NCI-H1048 (cell line): ENCODE measurements around the gene PRM2.
"Not testable (repeated sequence)": the region's sequence is repeated elsewhere in the genome, so short reads cannot be mapped to it uniquely, and the experiment has no call there.

ENCODE experiments used
- DNase-seq: peaks from one replicate; lab custom pipeline; 2025; lab: John Stamatoyannopoulos, UW

Gene PRM2

GRCh38 chr16:11289696-11290095, 13.4 kb upstream of the PRM2 start:
- not testable (repeated sequence) for DNase-seq

- no peak for DNase-seq
These were observed 12.9 kb upstream of the PRM2 start for GRCh38 chr16:11289202-11289601.

DNA sequence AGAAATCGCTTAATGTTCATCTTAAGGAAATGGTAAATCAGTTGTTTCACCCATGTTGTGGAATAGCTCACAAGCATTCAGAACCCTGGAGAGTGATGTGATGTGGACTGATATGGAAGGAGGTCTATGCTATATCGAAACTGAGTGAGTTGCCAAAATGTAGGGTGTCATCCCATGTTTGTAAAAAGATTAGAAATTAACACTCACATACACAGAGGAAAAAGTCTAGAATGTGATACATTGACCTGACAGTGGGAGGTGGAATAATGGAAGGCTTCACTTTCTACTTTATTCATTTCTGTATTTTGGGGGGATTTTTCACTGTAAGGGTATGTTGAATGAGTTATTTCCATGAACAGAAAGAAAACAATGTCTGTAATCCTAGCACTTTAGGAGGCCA, 9.6 kb upstream of the PRM2 start:
- DNase-seq: no peak

DNA sequence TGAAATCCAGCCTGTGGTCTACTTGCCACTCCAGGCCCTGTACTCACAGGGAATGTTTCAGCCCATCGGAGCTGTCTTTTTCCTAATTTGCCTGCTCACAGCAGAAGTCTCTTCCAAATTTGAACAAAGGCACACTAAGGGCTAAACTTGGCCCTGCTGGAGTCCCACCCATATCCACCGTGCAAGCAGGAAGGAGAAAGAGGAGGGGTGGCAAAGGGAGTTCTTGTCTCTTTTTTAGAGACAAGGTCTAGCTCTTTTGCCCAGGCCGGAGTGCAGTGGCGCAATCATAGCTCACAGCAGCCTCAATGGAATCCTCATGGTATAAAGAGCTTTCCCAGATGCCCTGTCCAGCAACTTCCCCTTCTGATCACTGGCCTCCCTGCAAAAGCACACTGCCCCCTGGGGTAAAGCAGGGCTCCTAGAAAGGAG, 7.6 kb upstream of the PRM2 start:
- DNase-seq: no peak

GRCh38 chr16:11280616-11281522, 4.6 kb upstream of the PRM2 start, which contains the start of gene PRM1:
TSS of gene PRM1 (minus strand) at chr16:11281330. CDS start at chr16:11281238, 92 bp downstream.
- no peak for DNase-seq

DNA sequence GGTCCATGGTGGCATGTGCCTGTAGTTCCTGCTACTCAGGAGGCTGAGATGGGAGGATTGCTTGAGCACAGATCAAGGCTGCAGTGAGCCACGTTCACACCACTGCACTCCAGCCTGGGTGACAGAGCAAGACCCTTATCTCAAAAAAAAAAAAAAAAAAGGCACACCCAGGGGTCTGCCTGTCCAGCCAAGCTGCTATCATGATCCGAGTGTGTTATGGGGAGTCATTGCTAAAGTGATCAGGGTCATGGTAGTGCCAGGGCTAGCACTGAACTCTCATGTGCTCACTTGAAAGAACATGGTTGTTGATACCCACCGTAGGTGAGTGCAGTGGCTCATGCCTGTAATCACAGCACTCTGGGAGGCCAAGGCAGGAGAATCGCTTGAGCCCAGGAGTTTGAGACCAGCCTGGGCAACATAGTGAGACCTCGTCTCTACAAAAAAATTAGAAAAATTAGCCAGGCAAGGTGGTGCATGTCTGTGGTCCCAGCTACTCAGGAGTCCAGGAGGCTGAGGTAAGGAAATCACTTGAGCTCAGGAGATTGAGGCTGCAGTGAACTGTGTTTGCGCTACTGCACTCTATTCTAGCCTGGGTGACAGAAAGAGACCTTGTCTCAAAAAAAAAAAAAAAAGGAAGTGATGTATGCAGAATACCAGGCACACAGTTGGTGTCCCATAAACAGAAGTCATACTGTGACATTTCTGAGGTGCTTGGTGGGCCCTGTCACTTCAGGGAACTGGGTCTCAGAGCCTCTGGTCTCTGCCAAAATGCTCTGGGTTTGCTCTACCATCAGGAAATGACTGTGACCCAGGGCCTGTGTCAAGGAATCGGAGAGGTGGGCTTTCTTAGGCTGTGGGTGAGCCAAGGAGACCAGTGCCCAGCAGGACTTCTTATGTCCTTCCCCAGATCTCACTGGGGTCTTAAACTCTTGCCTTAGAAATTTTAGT, 2.7 kb upstream of the PRM2 start:
- no peak for DNase-seq

DNA sequence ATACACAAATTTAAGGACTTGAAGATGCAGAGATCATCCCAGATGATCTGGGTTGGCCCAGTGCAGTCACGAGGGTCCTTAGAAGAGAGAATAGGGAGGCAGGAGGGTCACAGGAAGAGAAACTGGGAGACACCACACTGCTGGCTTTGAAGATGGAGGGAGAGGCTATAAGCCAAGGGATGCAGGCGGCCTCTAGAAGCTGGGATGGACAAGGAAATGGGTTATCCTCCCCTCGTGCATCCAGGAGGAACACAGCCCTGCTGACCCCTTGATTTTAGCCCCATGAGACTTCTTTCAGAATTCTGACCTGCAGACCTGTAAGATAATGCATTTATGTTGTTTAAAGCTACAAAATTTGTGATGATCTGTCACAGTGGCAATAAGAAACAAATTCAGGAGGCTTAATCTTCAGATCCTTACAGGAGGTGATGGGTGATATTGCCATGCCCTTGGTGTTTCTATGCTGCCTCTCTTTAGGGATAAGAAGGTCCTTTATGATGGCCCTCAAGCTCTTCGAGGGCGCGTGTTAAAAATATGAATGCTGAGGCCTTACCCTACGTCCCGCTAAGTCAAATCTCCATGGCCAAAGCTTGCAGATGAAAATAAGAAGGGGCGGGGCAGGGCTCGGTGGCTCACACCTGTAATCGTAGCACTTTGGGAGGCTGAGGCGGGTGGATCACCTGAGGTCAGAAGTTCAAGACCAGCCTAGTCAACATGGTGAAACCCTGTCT, 1.5 kb upstream of the PRM2 start:
- DNase-seq: no peak

DNA sequence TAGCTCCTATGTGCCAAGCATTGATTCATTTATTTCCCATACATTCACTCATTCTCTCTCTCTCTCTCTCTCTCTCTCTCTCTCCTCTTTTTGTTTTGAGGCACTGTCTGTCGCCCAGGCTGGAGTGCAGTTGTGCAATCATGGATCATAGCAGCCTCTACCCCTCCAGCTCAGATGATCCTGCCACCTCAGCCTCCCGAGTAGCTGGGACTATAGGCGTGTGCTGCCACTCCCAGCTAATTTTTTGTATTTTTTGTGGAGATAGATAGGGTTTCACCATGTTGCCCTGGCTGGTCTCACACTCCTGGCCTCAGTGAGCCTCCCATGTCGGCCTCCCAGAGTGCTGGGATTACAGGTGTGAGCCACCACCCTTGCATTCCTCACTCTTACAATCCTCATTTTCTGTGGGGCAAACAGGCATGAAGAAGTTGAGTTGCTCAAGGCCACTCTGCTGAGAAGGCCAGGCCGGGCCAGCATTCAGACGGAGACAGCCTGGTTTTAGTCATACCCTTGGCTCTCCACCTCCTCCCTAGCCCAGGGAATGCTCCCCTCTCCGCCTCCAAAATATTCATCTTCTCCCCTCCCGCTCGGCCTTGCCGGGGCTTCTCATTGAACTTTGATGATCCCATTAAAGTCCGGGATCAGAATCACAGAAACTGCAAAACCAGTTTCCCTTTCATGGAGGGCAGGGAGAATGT, 765 bp upstream of the PRM2 start:
- no peak for DNase-seq

DNA sequence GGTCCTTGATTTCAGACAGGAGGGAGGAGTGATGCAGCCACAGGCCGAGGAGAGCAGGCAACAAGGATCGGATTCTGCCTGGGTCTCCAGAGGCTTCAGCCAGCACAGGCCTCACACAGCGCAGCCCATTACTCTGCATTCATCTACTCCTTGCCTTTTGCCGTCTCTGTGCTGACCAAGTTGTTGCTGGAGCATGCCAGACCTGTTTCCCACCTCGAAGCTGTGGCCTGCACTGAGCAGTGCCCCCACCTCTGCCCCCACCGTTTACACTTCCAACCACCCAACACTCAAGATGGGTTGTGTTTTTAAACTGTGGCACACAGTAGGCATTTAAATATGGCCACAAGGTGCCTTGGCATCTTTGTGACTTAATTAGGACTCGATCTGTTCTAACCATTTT, 1.3 kb downstream of the PRM2 start:
- DNase-seq: no peak

DNA sequence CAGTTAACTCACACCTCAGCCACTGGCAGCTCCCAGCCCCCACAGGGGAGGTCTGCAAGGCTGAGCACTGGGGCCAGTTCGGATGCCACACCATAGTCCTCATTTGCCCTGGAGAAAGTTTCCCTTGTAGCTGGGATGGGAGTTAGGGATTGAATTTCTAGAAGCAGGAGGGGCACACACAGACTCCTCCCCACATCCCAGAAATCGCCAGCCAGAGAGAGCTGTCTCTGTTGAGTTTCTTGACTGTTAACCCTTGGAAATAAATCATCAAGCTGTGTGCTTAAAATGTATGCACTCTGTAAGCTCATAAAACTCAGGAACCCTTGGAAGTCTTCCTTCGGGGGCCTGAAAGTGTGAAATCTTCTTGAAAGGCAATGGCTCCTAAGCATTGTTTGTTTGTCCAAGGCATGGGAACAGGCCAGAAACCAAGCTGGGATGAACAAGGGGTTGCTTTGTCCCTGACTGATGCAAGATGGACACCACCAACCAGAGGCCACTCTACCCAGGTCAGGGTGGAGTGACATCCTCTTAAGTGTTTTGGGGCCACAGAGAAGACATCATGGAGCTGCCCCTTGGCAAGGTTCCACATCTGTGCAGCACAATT, 2.5 kb downstream of the PRM2 start:
- DNase-seq: no peak

GRCh38 chr16:11272921-11273720, 3.2 kb downstream of the PRM2 start, which contains the start of gene PRM3:
TSS of gene PRM3 (minus strand) at chr16:11273629. CDS start at chr16:11273595, 34 bp downstream.
- no peak for DNase-seq

DNA sequence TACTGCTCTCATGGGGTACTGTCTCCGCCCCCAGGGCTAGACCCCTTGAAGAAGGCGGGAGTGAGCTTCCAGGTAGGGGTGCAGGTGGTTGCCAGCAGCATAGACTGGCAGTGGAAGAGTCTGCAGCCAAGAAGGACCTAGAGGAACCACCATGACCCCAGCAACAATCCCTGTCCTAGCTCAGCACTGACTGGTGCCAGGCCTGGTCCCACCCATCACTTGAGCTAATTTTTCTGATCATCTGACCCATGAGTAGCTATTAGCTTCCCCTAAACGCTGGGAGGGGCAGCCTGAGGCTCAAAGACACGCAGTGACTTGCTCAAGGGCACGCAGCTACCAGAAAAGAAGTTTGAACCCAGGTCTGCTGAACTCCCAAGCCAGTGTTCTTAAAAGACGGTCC, 3.8 kb downstream of the PRM2 start:
- no peak for DNase-seq

DNA sequence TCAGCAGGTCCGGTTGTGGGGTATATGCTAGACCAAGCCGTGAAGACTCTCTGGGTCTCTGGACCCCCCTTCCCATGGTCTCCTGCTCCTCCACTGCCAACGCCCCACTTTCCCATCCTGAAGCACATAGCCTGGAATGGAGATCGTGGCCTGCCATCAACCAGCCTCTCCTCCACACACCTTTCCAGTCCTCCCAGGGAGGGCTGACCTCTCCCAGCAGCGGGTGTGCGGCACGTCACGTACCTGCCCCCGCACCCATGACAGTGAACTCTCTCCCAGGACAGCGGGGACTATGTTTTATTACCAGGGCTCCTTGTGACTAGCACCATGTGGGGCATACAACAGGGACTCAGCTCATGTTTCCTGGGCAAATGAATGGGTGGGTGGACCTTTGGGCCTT, 4.7 kb downstream of the PRM2 start:
- no peak for DNase-seq

DNA sequence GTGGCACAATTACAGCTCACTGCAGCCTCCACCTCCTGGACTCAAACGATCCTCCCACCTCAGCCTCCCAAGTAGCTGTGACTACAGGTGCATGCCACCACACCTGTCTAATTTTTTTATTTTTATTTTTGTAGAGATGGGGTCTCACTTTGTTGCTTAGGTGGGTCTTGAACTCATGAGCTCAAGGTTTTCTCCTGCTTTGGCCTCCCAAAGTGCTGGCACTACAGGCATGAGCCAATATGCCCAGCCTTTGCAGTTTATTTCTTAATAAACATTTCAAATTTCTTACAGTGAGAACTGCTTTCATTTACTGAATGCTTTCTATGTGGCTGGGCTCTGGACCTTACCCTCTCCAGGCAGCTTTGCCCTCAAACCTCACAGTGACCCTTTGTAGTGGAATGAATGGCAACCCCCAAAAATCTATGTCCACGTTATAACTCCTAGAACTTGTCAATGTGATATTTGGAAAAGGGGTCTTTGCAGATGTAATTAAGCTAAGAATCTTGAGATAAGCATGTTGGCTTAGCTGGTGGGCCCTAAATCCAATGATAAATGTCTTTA, 5.6 kb downstream of the PRM2 start:
- no peak for DNase-seq

GRCh38 chr16:11268921-11269375, 7.3 kb downstream of the PRM2 start, which contains the start of gene TNP2:
TSS of gene TNP2 (minus strand) at chr16:11269325. CDS start at chr16:11269262, 63 bp downstream.
- no peak for DNase-seq

GRCh38 chr16:11265124-11265523, 11.2 kb downstream of the PRM2 start:
- DNase-seq: no peak

- no peak for DNase-seq
These were observed 12.0 kb downstream of the PRM2 start for GRCh38 chr16:11264155-11264832.

DNA sequence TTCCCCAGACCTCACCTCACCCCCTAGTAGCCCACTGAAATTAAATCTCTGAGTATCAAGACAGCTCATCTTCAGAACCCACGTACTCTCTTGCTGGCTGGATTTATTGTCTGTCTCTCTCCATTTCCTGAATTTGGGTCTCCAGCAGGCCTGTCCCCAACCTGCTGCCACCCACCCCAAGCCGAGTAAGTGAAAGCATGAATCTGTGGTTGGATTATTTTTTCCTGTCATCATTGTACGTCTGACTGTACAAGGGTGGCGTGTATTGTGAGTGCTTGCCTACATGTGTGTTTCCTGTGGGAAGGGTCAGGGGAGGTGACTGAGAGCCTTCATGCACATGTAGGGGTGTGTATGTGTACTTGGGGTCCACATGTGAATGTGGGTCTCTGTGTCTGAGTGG, 12.5 kb downstream of the PRM2 start:
- DNase-seq: no peak

GRCh38 chr16:11262915-11263314, 13.4 kb downstream of the PRM2 start:
- no peak for DNase-seq
